Sigmoid colon (tissue), 7 donors: ENCODE results near the gene NUMB. TPM values are rescaled to one million over a fixed set of nuclear protein-coding genes. Genes with fewer than 3 reads are reported as not detected.

Experiments used
- DNase-seq: peaks from one replicate; pipeline ENCODE4 v3.0.0-alpha.2; 2019
- H3K27ac ChIP-seq, 4 donors: fragments of 200-600 bp; sonication (generic); one replicate each; pipeline ENCODE4 v1.5.1; 2016 to 2019; ENCODE audit warnings: mild to moderate bottlenecking in 1 of 4
- H3K27me3 ChIP-seq, 3 donors: fragments of 200-600 bp; sonication (generic); one replicate each; pipeline ENCODE4 v1.5.1; 2019; ENCODE audit warnings: mild to moderate bottlenecking in 1 of 3
- H3K36me3 ChIP-seq, 4 donors: fragments of 200-600 bp; sonication (generic); one replicate each; pipeline ENCODE4 v1.5.1; 2016 to 2019
- H3K4me1 ChIP-seq, 4 donors: fragments of 200-600 bp; sonication (generic); one replicate each; pipeline ENCODE4 v1.5.1; 2017 to 2019
- H3K4me3 ChIP-seq, 4 donors: fragments of 200-600 bp; sonication (generic); one replicate each; pipeline ENCODE4 v1.5.1; 2017 to 2019; ENCODE audit warnings: mild to moderate bottlenecking in 2 of 4, moderate library complexity in 1 of 4
- H3K9me3 ChIP-seq, 4 donors: fragments of 200-600 bp in 3 of 4; sonication (generic) in 3 of 4; one replicate each; pipeline versions ENCODE4 v1.5.1 to v1.6.1; 2013 to 2019
- EP300 ChIP-seq, 4 donors: sonication (generic); formaldehyde crosslinking; IDR thresholded peaks; one replicate each; pipeline ENCODE4 v1.6.1; 2017; ENCODE audit warnings: antibody characterized with exemption in 4 of 4
- POLR2A ChIP-seq, 2 donors: fragments of 450-650 bp; IDR thresholded peaks; one replicate each; pipeline ENCODE4 v1.6.1; 2016; ENCODE audit warnings: antibody characterized with exemption in 2 of 2, mild to moderate bottlenecking in 2 of 2, moderate library complexity in 2 of 2
- POLR2AphosphoS5 ChIP-seq, 4 donors: sonication (generic); formaldehyde crosslinking; IDR thresholded peaks; one replicate each; pipeline ENCODE4 v1.6.1; 2017; ENCODE audit warnings: antibody characterized with exemption in 4 of 4
- WGBS, 2 donors: extraction: QIAGEN DNeasy Blood & Tissue Kit; methylation state at CpG; one replicate each; pipeline ENCODE4 v1.1.7; 2013; 5-methylcytosine and 5-hydroxymethylcytosine counted together
- intact Hi-C: fragments of 100-400 bp; cut with DNase I; formaldehyde crosslinking; loops from one replicate; pipeline ENCODE4 v1.15.1; 2023
- polyA plus RNA-seq, 3 donors: library from polyadenylated mRNA; stranded (reverse); fragments of 200-250 nt; gene quantifications; one replicate each; pipeline ENCODE4 v1.2.3, GENCODE V29; 2013
- total RNA-seq, 4 donors: library from RNA; depleted of rRNA; stranded (reverse); fragments of >200 nt; gene quantifications; one replicate each; pipeline ENCODE4 v1.1.0, GENCODE V29; 2016
- TF ChIP-seq, protein P1 (sequence below), 4 experiments: fragments of 450-650 bp in 3 of 4; fragments of 200-600 bp in 1 of 4; IDR thresholded peaks; one replicate each; pipeline ENCODE4 v1.5.1; 2016 to 2019; ENCODE audit warnings: antibody characterized with exemption in 4 of 4, mild to moderate bottlenecking in 3 of 4, moderate library complexity in 2 of 4
- donor health status: healthy with polysubstance abuse.
- donor health status: Bipolar disorder and iron deficiency.
- donor health status: healthy.

The NUMB gene
- total and polyA plus RNA-seq, 7 donors = 37.6 to 80.3 (median 53.4) TPM

DNA sequence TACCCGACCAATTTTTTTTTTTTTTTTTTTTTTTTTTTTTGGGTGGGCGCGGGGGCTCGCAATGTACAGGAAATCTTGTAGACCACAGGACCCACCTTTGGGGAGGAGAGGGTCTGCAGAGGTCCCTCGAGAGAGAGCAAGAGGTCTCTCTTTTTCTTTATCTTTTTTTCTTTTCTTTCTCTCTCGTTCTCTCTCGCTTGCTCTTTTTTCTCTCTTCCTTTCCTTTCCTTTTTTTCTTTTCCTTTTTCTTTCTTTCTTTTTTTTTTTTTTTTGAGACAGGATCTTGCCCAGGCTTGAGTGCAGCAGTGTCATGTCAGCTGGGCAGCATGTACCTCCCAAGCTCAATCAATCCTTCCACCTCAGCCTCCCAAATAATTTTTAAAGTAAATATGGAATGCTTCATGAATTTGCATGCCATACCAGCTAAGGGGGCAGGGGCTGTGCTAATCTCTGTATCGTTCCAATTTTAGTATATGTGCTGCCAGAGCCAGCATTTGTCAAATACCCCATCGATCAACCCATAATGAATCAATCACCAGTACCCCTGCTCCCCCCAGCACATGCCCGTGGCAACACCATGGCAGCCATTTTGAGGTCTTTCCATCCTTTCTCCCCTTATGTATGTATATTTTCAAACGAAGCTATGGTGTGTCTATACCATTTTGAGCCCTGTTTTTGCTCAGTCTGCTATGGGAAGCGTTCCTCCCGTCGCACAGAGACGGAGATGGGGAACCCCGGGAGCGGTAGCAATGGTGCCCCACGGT lies 211.8 kb downstream of the NUMB start:
- WGBS, 2 donors = 68 to 87% methylated on average over 18 of the region's 18 CpGs
- Histone ChIP-seq H3K27me3 (peaks cover 0 to 12% (median 7%) of the 10 kb centered on the region in 3 donors), H3K4me1 (peaks cover 0 to 20% (median 17%) of the 10 kb centered on the region in 4 donors), H3K36me3 (peaks cover 0 to 19% (median 0%) of the 10 kb centered on the region in 4 donors), H3K9me3 (no peaks in the 10 kb centered on the region), H3K27ac (no peak overlapping the region), H3K4me3 (peak overlapping the region; percentile 31 to 46 (median 36))
- no peak for DNase-seq
- intact Hi-C loops = no loop called here
- no peak for TF ChIP-seq POLR2A (IDR thresholded peaks at IDR 0.05)
- no peak for TF ChIP-seq EP300 (IDR thresholded peaks at IDR 0.05)
- TF ChIP-seq, protein P1, sequence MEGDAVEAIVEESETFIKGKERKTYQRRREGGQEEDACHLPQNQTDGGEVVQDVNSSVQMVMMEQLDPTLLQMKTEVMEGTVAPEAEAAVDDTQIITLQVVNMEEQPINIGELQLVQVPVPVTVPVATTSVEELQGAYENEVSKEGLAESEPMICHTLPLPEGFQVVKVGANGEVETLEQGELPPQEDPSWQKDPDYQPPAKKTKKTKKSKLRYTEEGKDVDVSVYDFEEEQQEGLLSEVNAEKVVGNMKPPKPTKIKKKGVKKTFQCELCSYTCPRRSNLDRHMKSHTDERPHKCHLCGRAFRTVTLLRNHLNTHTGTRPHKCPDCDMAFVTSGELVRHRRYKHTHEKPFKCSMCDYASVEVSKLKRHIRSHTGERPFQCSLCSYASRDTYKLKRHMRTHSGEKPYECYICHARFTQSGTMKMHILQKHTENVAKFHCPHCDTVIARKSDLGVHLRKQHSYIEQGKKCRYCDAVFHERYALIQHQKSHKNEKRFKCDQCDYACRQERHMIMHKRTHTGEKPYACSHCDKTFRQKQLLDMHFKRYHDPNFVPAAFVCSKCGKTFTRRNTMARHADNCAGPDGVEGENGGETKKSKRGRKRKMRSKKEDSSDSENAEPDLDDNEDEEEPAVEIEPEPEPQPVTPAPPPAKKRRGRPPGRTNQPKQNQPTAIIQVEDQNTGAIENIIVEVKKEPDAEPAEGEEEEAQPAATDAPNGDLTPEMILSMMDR (IDR thresholded peaks at IDR 0.05) = no peak
- TF ChIP-seq POLR2AphosphoS5 (IDR thresholded peaks at IDR 0.05) = no peak

DNA sequence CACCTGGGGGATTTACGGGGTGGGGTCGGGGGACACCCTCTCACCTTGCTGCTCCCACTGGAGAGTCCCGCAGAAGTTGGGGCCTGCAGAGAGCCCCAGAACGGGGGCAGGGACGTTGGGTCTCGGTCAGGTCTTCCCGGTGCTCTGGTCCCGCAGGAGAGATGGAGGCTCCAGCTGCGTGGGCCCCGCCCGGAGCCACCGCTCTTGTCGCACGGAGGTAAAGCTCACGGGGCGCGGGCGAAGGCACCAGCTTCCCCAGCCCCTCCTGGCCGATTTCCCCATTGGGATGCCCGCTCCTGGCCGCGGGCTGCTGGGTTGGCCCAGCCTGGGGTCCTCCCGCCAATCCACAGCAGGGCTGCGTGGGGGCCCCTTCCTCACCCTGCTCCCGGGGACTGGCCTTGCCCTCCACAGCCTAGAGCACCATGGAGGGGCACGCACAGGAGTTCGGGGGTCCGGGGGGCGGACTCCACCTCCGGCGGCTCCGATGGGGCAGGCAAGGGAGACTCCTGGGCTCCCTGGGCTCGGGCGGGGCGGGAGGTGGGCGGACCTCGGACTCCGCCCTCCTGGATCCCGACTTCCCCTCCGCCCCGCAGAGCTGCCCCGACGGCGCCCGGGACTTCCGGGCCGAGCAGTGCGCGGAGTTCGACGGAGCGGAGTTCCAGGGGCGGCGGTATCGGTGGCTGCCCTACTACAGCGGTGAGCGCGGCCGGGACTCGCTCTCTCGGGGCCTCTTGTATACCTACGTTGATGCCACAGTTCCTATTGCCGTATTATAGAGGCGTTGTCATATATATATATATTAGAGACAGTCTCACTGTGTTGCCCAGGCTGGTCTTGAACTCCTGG lies 212.6 kb downstream of the NUMB start:
- no peak for DNase-seq
- Histone ChIP-seq H3K36me3 (peaks cover 0 to 13% (median 0%) of the 10 kb centered on the region in 4 donors), H3K4me3 (peak overlapping the region; percentile 31 to 46 (median 36)), H3K9me3 (no peaks in the 10 kb centered on the region), H3K27ac (peak overlapping the region in 1 of 4 donors; percentile 12), H3K27me3 (peaks cover 0 to 15% (median 7%) of the 10 kb centered on the region in 3 donors), H3K4me1 (peaks cover 0 to 29% (median 25%) of the 10 kb centered on the region in 4 donors)
- intact Hi-C loops = no loop called here
- WGBS, 2 donors = 29 to 73% methylated on average over 64 of the region's 64 CpGs
- TF ChIP-seq POLR2A (IDR thresholded peaks at IDR 0.05) (no peak), POLR2AphosphoS5 (IDR thresholded peaks at IDR 0.05) (no peak), EP300 (IDR thresholded peaks at IDR 0.05) (no peak)
- TF ChIP-seq, protein P1 (IDR thresholded peaks at IDR 0.05) = no peak

DNA sequence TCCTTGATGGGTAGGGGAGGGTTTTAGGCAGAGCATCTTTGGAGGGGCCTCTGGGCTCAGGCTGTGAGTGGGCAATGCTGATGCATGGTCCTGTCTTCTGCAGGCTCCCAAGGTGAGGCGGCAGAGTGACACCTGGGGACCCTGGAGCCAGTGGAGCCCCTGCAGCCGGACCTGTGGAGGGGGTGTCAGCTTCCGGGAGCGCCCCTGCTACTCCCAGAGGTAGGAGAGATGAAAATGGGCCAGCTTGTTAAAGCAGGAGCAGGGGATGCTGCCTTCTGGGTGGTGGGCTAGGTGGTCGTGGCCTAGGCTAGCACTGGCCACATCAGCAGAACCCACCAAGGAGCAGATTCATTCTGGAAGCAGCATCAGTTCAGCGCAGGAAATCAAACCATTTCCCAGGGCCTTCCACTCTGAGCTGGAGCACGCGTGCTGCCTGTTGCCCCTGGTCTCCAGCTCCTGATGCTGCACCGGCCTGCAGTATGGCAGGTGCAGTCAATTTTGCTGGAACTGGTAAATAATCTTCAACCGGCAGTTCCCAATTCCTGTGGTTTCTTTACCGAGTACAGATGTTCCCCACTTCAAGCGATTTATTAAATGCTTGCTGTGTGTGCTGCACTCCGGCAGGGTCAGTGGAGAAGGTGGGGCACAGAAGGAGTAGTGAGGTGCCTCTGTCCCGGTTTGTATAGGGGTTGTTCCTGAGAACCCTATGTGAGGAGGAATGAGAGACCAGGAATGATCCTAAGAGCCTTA lies 213.6 kb downstream of the NUMB start:
- no peak overlapping the region for H3K4me3 ChIP-seq
- H3K27ac ChIP-seq = no peak overlapping the region
- peaks cover 0 to 25% (median 7%) of the 10 kb centered on the region in 3 donors for H3K27me3 ChIP-seq
- no peak for DNase-seq
- 72 to 88% methylated on average over 14 of the region's 14 CpGs for WGBS, 2 donors
- no peaks in the 10 kb centered on the region for H3K9me3 ChIP-seq
- H3K36me3 ChIP-seq = peaks cover 0 to 4% (median 0%) of the 10 kb centered on the region in 4 donors
- peaks cover 0 to 39% (median 35%) of the 10 kb centered on the region in 4 donors for H3K4me1 ChIP-seq
- TF ChIP-seq EP300 (IDR thresholded peaks at IDR 0.05) (no peak), POLR2A (IDR thresholded peaks at IDR 0.05) (no peak), POLR2AphosphoS5 (IDR thresholded peaks at IDR 0.05) (no peak)
- TF ChIP-seq, protein P1 (IDR thresholded peaks at IDR 0.05) = no peak
- intact Hi-C loops = no loop called here

DNA sequence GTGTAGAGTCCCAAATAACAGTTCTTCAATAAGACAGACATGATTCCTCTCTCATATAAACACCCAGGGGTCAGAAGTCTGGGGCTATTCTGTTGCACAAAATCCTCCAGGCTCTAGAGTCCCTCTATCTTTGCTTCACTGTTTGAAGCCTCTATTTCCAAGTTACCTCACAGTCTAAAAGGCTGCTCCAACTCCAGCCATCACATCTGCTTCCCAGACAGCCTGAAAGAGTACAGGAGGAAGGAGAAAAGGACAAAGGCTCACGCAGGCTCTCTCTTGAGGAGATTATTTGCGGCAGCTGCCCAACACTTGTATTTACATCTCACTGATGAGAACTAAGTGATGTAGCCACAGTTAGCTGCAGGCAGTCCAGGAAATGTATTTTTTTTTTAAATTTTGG lies 214.6 kb downstream of the NUMB start:
- intact Hi-C loops = no loop called here
- H3K4me3 ChIP-seq = no peak overlapping the region
- peaks cover 0 to 4% (median 0%) of the 10 kb centered on the region in 4 donors for H3K36me3 ChIP-seq
- peaks cover 0 to 46% (median 43%) of the 10 kb centered on the region in 4 donors for H3K4me1 ChIP-seq
- H3K27ac ChIP-seq = peak overlapping the region in 1 of 4 donors; percentile 82
- H3K27me3 ChIP-seq = peaks cover 0 to 27% (median 7%) of the 10 kb centered on the region in 3 donors
- H3K9me3 ChIP-seq = no peaks in the 10 kb centered on the region
- WGBS, 2 donors = 93 to 98% methylated on average over 2 of the region's 2 CpGs
- DNase-seq = no peak
- TF ChIP-seq POLR2AphosphoS5 (IDR thresholded peaks at IDR 0.05) = no peak
- no peak for TF ChIP-seq POLR2A (IDR thresholded peaks at IDR 0.05)
- TF ChIP-seq EP300 (IDR thresholded peaks at IDR 0.05) = no peak
- TF ChIP-seq, protein P1 (IDR thresholded peaks at IDR 0.05) = no peak
